NCI-H524 treated with DMSO at 0.1 percent for 48 hours (cell line): Measurements from ENCODE around the gene CCT7.
"Not testable (repeated sequence)": the region's sequence is repeated elsewhere in the genome, so short reads cannot be mapped to it uniquely, and the experiment has no call there.

Experiments used
- DNase-seq: peaks from one replicate; lab custom pipeline; 2025; lab: John Stamatoyannopoulos, UW

Gene CCT7

GRCh38 chr2:73255907-73256617 lies 22.0 kb downstream of the CCT7 start:
- no peak for DNase-seq

- no peak for DNase-seq
Observed at GRCh38 chr2:73256618-73256922, 22.5 kb downstream of the CCT7 start.

- DNase-seq, result no peak
Observed at GRCh38 chr2:73257021-73257420, 22.9 kb downstream of the CCT7 start.

- DNase-seq, result no peak
Observed at GRCh38 chr2:73257425-73258125, 23.5 kb downstream of the CCT7 start.

GRCh38 chr2:73258186-73258912 lies 24.2 kb downstream of the CCT7 start:
- no peak for DNase-seq

GRCh38 chr2:73258913-73259215 lies 24.8 kb downstream of the CCT7 start:
- no peak for DNase-seq

GRCh38 chr2:73259276-73259675 lies 25.2 kb downstream of the CCT7 start:
- no peak for DNase-seq

GRCh38 chr2:73259704-73260337 lies 25.7 kb downstream of the CCT7 start:
- DNase-seq, result no peak

- DNase-seq, result no peak
Observed at GRCh38 chr2:73260338-73260984, 26.4 kb downstream of the CCT7 start.

- no peak for DNase-seq
Observed at GRCh38 chr2:73262108-73262651, 28.1 kb downstream of the CCT7 start.

GRCh38 chr2:73262691-73263429 lies 28.8 kb downstream of the CCT7 start:
- not testable (repeated sequence) for DNase-seq

- DNase-seq, result no peak
Observed at GRCh38 chr2:73263540-73264331, 29.6 kb downstream of the CCT7 start.

GRCh38 chr2:73264332-73264606 lies 30.2 kb downstream of the CCT7 start:
- no peak for DNase-seq

- DNase-seq, result no peak
Observed at GRCh38 chr2:73264783-73265182, 30.7 kb downstream of the CCT7 start.

GRCh38 chr2:73265298-73266060 lies 31.4 kb downstream of the CCT7 start:
- DNase-seq, result no peak

- DNase-seq, result no peak
Observed at GRCh38 chr2:73266061-73266901, 32.2 kb downstream of the CCT7 start.

- DNase-seq, result no peak
Observed at GRCh38 chr2:73267008-73267407, 32.9 kb downstream of the CCT7 start.

- DNase-seq, result no peak
Observed at GRCh38 chr2:73268366-73268829, 34.3 kb downstream of the CCT7 start.
